Activated B cell treated with CpG ODN at 0.5 μM for 24 hours (primary cell): ENCODE data around the gene SSR2. TPM values are rescaled to one million over a fixed set of nuclear protein-coding genes. Genes with fewer than 3 reads are reported as not detected.

Source experiments
- ATAC-seq: fragments of 200-7000 bp; cut with Tn5 transposase; one replicate; pipeline ENCODE4 v1.10.0; 2021; ENCODE audit warnings: low read depth, mild to moderate bottlenecking, moderate library complexity
- CTCF ChIA-PET: fragments of 350-600 bp; sonication (Branson Sonifier 250); formaldehyde crosslinking; loops from one replicate; lab custom pipeline; 2021; ENCODE audit warnings: antibody characterized with exemption; lab: Charles Lee
- POLR2A ChIA-PET: fragments of 350-600 bp; sonication (Branson Sonifier 250); formaldehyde crosslinking; loops from one replicate; lab custom pipeline; 2021; ENCODE audit warnings: antibody characterized with exemption; lab: Charles Lee
- DNase-seq: peaks from one replicate; pipeline ENCODE4 v3.0.0; 2022
- H3K27ac Mint-ChIP-seq: one replicate; pipeline ENCODE4 v1.8.0; 2020; ENCODE audit warnings: mixed read lengths
- H3K27me3 Mint-ChIP-seq: one replicate; pipeline ENCODE4 v1.8.0; 2021; ENCODE audit warnings: mixed read lengths
- H3K36me3 Mint-ChIP-seq: one replicate; pipeline ENCODE4 v1.8.0; 2021; ENCODE audit warnings: low read depth, mixed read lengths
- H3K4me1 Mint-ChIP-seq: one replicate; pipeline ENCODE4 v1.8.0; 2021; ENCODE audit warnings: mixed read lengths
- H3K4me3 Mint-ChIP-seq: one replicate; pipeline ENCODE4 v1.8.0; 2020; ENCODE audit warnings: mild to moderate bottlenecking, mixed read lengths
- H3K9me3 Mint-ChIP-seq: one replicate; pipeline ENCODE4 v1.8.0; 2020; ENCODE audit warnings: mixed read lengths
- CTCF ChIP-seq: fragments of 200-600 bp; IDR thresholded peaks from one replicate; pipeline ENCODE4 v1.8.0; 2022; ENCODE audit warnings: antibody characterized with exemption, mild to moderate bottlenecking
- intact Hi-C: fragments of 100-400 bp; cut with micrococcal nuclease; formaldehyde crosslinking; loops from one replicate; pipeline ENCODE4 v1.15.1; 2024
- total RNA-seq: library from RNA; stranded (reverse); gene quantifications from 2 replicates; pipeline ENCODE4 v1.2.3, GENCODE V29; 2022

Gene SSR2
- total RNA-seq, 1 donor from 2014 or later, result 136 TPM

GRCh38 chr1:155982106-155982505 is 38.6 kb downstream of the SSR2 start:
- no peak for TF ChIP-seq CTCF
- POLR2A ChIA-PET, result interaction anchor here (0.6 to 14.6 kb wide), 8 partner anchors 8 to 931 kb away, joined by 3 to 403 read pairs (median 10); partner anchors contain the start of genes ADAM15, KHDC4 and RXFP4

GRCh38 chr1:155981266-155982088 is 39.3 kb downstream of the SSR2 start:
- DNase-seq (no peak), ATAC-seq (peak; percentile 56)
- H3K4me3 Mint-ChIP-seq, result peak overlapping the region; percentile 97
- no peaks in the 10 kb centered on the region for H3K27me3 Mint-ChIP-seq
- H3K27ac Mint-ChIP-seq, result peak overlapping the region; percentile 90
- intact Hi-C loops, result loop anchor here (2.0 kb wide), 1 partner anchor 15 kb away; no protein-coding TSS in a partner anchor
- TF ChIP-seq CTCF, result no peak
- H3K36me3 Mint-ChIP-seq, result peaks cover 16% of the 10 kb centered on the region
- ChIA-PET POLR2A (interaction anchor here (0.5 to 14.6 kb wide), 10 partner anchors 13 to 122 kb away, joined by 3 to 403 read pairs (median 6); partner anchors contain the start of genes KHDC4 and RXFP4), CTCF (interaction anchor here (0.7 to 9.8 kb wide), 4 partner anchors 8 to 40 kb away, joined by 3 to 146 read pairs (median 4); partner anchors contain the start of gene RXFP4)
- H3K9me3 Mint-ChIP-seq, result no peaks in the 10 kb centered on the region
- peaks cover 71% of the 10 kb centered on the region for H3K4me1 Mint-ChIP-seq

More at GRCh38 chr1:155982106-155982505, 38.6 kb downstream of the SSR2 start:
- Mint-ChIP-seq H3K4me1 (peaks cover 65% of the 10 kb centered on the region), H3K4me3 (peak overlapping the region; percentile 97), H3K27me3 (no peaks in the 10 kb centered on the region), H3K9me3 (no peaks in the 10 kb centered on the region), H3K36me3 (peaks cover 10% of the 10 kb centered on the region), H3K27ac (peak overlapping the region; percentile 90)
- ATAC-seq (no peak), DNase-seq (no peak)
- CTCF ChIA-PET, result interaction anchor here (1.8 to 9.8 kb wide), 2 partner anchors 8 to 40 kb away, joined by 6 to 146 read pairs; partner anchors contain the start of gene RXFP4
- intact Hi-C loops, result loop anchor here (2.0 kb wide), 1 partner anchor 15 kb away; no protein-coding TSS in a partner anchor

- peaks cover 27% of the 10 kb centered on the region for H3K36me3 Mint-ChIP-seq
- intact Hi-C loops, result loop anchor here (1.0 to 5.0 kb wide), 4 partner anchors 33 to 123 kb away; partner anchors contain the start of genes GON4L, LAMTOR2, RIT1 and UBQLN4
- DNase-seq (no peak), ATAC-seq (peak; percentile 9)
- TF ChIP-seq CTCF, result no peak
- CTCF ChIA-PET, result interaction anchor here (1.6 to 9.8 kb wide), 3 partner anchors 11 to 46 kb away, joined by 3 to 146 read pairs (median 5); partner anchors contain the start of gene RXFP4
- POLR2A ChIA-PET, result interaction anchor here (1.0 to 14.6 kb wide), 7 partner anchors 9 to 45 kb away, joined by 3 to 403 read pairs (median 85); partner anchors contain the start of genes KHDC4 and RXFP4
- peak overlapping the region; percentile 90 for H3K27ac Mint-ChIP-seq
- H3K27me3 Mint-ChIP-seq, result no peaks in the 10 kb centered on the region
- H3K4me1 Mint-ChIP-seq, result peaks cover 86% of the 10 kb centered on the region
- no peaks in the 10 kb centered on the region for H3K9me3 Mint-ChIP-seq
- H3K4me3 Mint-ChIP-seq, result peak overlapping the region; percentile 97
Observed at GRCh38 chr1:155979597-155980343, 41.0 kb downstream of the SSR2 start.

GRCh38 chr1:155978973-155979429 is 41.8 kb downstream of the SSR2 start:
- no peak for TF ChIP-seq CTCF
- Mint-ChIP-seq H3K9me3 (no peaks in the 10 kb centered on the region), H3K4me1 (peaks cover 86% of the 10 kb centered on the region), H3K27ac (peak overlapping the region; percentile 90), H3K27me3 (no peaks in the 10 kb centered on the region), H3K4me3 (peak overlapping the region; percentile 97), H3K36me3 (peaks cover 34% of the 10 kb centered on the region)
- no peak for DNase-seq
- ChIA-PET POLR2A (interaction anchor here (0.5 to 14.6 kb wide), 17 partner anchors 8 to 750 kb away, joined by 3 to 403 read pairs (median 6); partner anchors contain the start of genes GON4L, ISG20L2, KHDC4 and METTL25B), CTCF (interaction anchor here (1.0 to 9.8 kb wide), 7 partner anchors 8 to 45 kb away, joined by 3 to 146 read pairs (median 5); partner anchors contain the start of gene RXFP4)
- intact Hi-C loops, result loop anchor here (1.0 to 5.0 kb wide), 7 partner anchors 9 to 122 kb away; partner anchors contain the start of genes GON4L, KHDC4, LAMTOR2 and RIT1
- no peak for ATAC-seq
